Measurements from ENCODE around the gene DCTPP1. TPM values are rescaled to one million over a fixed set of nuclear protein-coding genes. Genes with fewer than 3 reads are reported as not detected.
A peak's percentile ranks its signal among the peaks of the same experiment; 100 is the strongest.

DCTPP1 gene
- total RNA-seq, 1 experiment from 2014 or later = 120 TPM

DNA sequence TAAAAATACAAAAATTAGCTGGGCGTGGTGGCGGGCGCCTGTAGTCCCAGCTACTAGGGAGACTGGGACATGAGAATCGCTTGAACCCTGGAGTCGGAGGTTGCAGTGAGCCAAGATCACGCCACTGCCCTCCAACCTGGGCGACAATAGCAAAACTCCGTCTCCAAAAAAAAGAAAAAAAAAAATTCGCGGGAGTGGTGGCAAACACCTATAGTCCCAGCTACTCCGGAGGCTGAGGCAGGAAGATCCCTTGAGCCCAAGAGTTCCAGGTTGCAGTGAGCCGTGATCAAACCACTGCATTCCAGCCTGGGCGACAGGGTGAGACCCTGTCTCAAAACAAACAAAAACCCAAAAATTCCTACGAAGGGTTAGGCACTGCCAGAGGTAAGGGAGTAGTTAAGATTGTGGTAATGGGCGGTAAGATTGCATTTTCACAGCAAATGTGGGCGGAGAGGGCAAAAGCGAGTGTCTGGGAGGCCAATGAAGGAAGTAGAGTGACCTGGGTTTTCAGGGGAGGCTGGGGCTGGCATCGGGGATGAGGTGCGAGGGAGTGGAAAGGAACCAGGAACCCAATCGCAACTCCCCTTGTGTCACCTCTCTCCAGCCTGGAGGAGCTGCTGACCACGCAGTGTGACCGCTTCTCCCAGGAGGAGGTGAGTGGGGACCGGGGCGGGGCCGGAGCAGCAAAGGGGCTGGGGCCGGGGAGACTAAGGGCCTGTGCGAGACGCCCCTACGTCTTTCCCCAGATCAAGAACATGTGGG lies 52.6 kb downstream of the DCTPP1 start:
- TF ChIP-seq, protein P1, sequence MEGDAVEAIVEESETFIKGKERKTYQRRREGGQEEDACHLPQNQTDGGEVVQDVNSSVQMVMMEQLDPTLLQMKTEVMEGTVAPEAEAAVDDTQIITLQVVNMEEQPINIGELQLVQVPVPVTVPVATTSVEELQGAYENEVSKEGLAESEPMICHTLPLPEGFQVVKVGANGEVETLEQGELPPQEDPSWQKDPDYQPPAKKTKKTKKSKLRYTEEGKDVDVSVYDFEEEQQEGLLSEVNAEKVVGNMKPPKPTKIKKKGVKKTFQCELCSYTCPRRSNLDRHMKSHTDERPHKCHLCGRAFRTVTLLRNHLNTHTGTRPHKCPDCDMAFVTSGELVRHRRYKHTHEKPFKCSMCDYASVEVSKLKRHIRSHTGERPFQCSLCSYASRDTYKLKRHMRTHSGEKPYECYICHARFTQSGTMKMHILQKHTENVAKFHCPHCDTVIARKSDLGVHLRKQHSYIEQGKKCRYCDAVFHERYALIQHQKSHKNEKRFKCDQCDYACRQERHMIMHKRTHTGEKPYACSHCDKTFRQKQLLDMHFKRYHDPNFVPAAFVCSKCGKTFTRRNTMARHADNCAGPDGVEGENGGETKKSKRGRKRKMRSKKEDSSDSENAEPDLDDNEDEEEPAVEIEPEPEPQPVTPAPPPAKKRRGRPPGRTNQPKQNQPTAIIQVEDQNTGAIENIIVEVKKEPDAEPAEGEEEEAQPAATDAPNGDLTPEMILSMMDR (IDR thresholded peaks at IDR 0.05; ENCODE audit: unreplicated experiment) = no peak
- BruUV-seq (replicated peaks) = no TSS peak
- Mint-ChIP-seq H3K4me3 (ENCODE audit: low read depth, unreplicated experiment) (peak overlapping the region; percentile 99), H3K36me3 (ENCODE audit: insufficient read depth, unreplicated experiment) (peaks cover 40% of the 10 kb centered on the region), H3K27me3 (ENCODE audit: unreplicated experiment) (no peaks in the 10 kb centered on the region), H3K27ac (ENCODE audit: unreplicated experiment) (peak overlapping the region; percentile 87), H3K9me3 (ENCODE audit: low read depth, unreplicated experiment) (no peaks in the 10 kb centered on the region), H3K4me1 (ENCODE audit: low read depth, unreplicated experiment) (peaks cover 26% of the 10 kb centered on the region)
- CTCF ChIA-PET = interaction anchor here (1.1 to 1.2 kb wide), 2 partner anchors 30 to 32 kb away, joined by 3 to 7 read pairs; partner anchors contain the start of gene ZNF771
- DNase-seq = no peak
- intact Hi-C loops (cut with micrococcal nuclease; ENCODE audit: unreplicated experiment) = no loop called here

DNA sequence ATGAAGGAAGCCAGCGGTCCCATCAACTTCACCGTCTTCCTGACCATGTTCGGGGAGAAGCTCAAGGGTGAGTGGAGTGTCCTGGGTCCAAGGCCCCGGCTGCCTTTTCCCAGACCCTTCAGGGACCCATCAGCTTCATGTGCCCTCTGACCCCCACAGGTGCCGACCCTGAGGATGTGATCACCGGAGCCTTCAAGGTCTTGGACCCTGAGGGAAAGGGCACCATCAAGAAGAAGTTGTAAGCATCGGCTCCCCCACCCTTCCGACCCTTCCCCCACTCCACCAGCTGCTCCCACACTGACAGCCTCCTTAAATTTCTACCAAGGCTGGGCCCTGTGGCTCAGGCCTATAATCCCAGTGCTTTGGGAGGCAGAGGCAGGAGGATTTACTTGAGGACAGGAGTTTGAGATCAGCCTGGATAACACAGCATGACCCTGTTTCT lies 53.3 kb downstream of the DCTPP1 start:
- Mint-ChIP-seq H3K27me3 (ENCODE audit: unreplicated experiment) (no peaks in the 10 kb centered on the region), H3K4me3 (ENCODE audit: low read depth, unreplicated experiment) (peak overlapping the region; percentile 99), H3K36me3 (ENCODE audit: insufficient read depth, unreplicated experiment) (peaks cover 46% of the 10 kb centered on the region), H3K9me3 (ENCODE audit: low read depth, unreplicated experiment) (no peaks in the 10 kb centered on the region), H3K27ac (ENCODE audit: unreplicated experiment) (no peak overlapping the region), H3K4me1 (ENCODE audit: low read depth, unreplicated experiment) (peaks cover 33% of the 10 kb centered on the region)
- BruUV-seq (replicated peaks) = no TSS peak
- intact Hi-C loops (cut with micrococcal nuclease; ENCODE audit: unreplicated experiment) = no loop called here
- CTCF ChIA-PET = no interaction called here
- TF ChIP-seq, protein P1 (IDR thresholded peaks at IDR 0.05; ENCODE audit: unreplicated experiment) = no peak
- DNase-seq = no peak

DNA sequence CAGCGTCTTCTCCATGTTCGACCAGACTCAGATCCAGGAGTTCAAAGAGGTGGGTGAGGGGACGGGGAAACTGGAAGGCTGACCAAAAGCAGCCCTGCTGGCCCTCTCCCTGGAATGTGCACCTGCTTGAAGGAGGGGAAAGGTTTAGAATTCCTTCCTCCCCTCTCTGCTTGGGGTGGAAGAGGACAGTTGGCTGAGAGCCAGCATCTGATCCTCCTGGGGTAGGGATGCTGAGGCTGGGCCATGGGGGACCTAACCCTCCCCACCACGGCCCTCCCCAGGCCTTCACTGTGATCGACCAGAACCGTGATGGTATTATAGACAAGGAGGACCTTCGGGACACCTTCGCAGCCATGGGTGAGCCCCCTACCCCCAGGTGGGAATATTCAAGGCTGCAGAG lies 54.0 kb downstream of the DCTPP1 start:
- H3K4me3 Mint-ChIP-seq (ENCODE audit: low read depth, unreplicated experiment) = no peak overlapping the region

DNA sequence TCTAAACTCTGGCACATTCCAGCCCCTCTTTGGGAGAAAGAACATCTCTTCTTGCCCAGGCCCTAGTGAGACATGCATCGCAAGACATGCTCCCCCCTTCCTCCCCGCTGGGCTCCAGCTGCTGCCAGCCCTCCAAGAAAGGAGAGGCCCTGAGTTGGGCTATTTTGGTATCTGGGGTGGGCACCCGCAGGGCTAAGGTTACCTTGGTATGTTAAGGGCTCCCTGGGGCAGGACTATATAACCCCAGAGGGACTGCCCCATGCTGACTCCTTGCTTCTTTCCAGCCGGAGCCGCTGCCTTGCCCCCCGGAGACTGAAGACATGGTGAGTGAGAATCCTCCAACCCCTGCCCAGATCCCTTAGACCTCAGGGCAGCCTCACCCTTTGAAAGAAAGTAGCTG lies 55.3 kb downstream of the DCTPP1 start, which contains the start of gene MYL11:
Gene MYL11, plus strand, starts transcription at position 265 of the 400 bp plus-strand sequence. Its CDS starts 56 bp downstream, at position 321.
- Mint-ChIP-seq H3K27me3 (ENCODE audit: unreplicated experiment) (peaks cover 14% of the 10 kb centered on the region), H3K27ac (ENCODE audit: unreplicated experiment) (no peak within 1 kb of the TSS), H3K4me3 (ENCODE audit: low read depth, unreplicated experiment) (no peak within 1 kb of the TSS), H3K36me3 (ENCODE audit: insufficient read depth, unreplicated experiment) (peaks cover 48% of the 10 kb centered on the region), H3K4me1 (ENCODE audit: low read depth, unreplicated experiment) (peaks cover 38% of the 10 kb centered on the region), H3K9me3 (ENCODE audit: low read depth, unreplicated experiment) (no peaks in the 10 kb centered on the region)
- TF ChIP-seq, protein P1 (IDR thresholded peaks at IDR 0.05; ENCODE audit: unreplicated experiment) = no peak
- no TSS peak for BruUV-seq (replicated peaks)
- CTCF ChIA-PET = no interaction called here
- intact Hi-C loops (cut with micrococcal nuclease; ENCODE audit: unreplicated experiment) = no loop called here
- DNase-seq = no peak

More for the DNA sequence above, 54.0 kb downstream of the DCTPP1 start:
- intact Hi-C loops (cut with micrococcal nuclease; ENCODE audit: unreplicated experiment) = no loop called here
- H3K4me1 Mint-ChIP-seq (ENCODE audit: low read depth, unreplicated experiment) = peaks cover 39% of the 10 kb centered on the region
- H3K27ac Mint-ChIP-seq (ENCODE audit: unreplicated experiment) = no peak overlapping the region
- H3K36me3 Mint-ChIP-seq (ENCODE audit: insufficient read depth, unreplicated experiment) = peaks cover 50% of the 10 kb centered on the region
- peaks cover 4% of the 10 kb centered on the region for H3K27me3 Mint-ChIP-seq (ENCODE audit: unreplicated experiment)
- CTCF ChIA-PET = no interaction called here
- no TSS peak for BruUV-seq (replicated peaks)
- no peaks in the 10 kb centered on the region for H3K9me3 Mint-ChIP-seq (ENCODE audit: low read depth, unreplicated experiment)
- TF ChIP-seq, protein P1 (IDR thresholded peaks at IDR 0.05; ENCODE audit: unreplicated experiment) = no peak
- DNase-seq = no peak

Other genes starting within 250 kb of the DCTPP1 start
- 11.1 and 12.9 TPM in 2 replicates for gene CORO1A, start 246.4 kb downstream of the DCTPP1 start, total RNA-seq (2022)
- 166 and 171 TPM in 2 replicates for gene BOLA2B, start 236.4 kb downstream of the DCTPP1 start, total RNA-seq (2022)
- 45.0 and 71.1 TPM in 2 replicates for gene SLX1A, start 236.2 kb downstream of the DCTPP1 start, total RNA-seq (2022)
- gene SULT1A3, start 230.8 kb downstream of the DCTPP1 start, total RNA-seq (2022) = 39.5 and 46.4 TPM in 2 replicates
- 18.5 and 20.5 TPM in 2 replicates for gene NPIPB13, start 181.6 kb downstream of the DCTPP1 start, total RNA-seq (2022)
- gene CD2BP2, start 74.7 kb downstream of the DCTPP1 start, total RNA-seq (2022) = 65.8 and 82.6 TPM in 2 replicates
- gene TBC1D10B, start 59.5 kb downstream of the DCTPP1 start, total RNA-seq (2022) = 66.4 and 69.5 TPM in 2 replicates
- not detected in 2 replicates for gene MYL11, start 55.2 kb downstream of the DCTPP1 start, total RNA-seq (2022)
- gene SEPTIN1, start 47.5 kb downstream of the DCTPP1 start, total RNA-seq (2022) = 1.5 and 1.9 TPM in 2 replicates
- gene ZNF48, start 34.6 kb downstream of the DCTPP1 start, total RNA-seq (2022) = 21.2 and 24.8 TPM in 2 replicates
- 11.3 and 12.2 TPM in 2 replicates for gene ZNF771, start 22.4 kb downstream of the DCTPP1 start, total RNA-seq (2022)
- gene SEPHS2, start 15.8 kb upstream of the DCTPP1 start, total RNA-seq (2022) = 85.0 and 109 TPM in 2 replicates
- gene ITGAL, start 42.7 kb upstream of the DCTPP1 start, total RNA-seq (2022) = not detected in 2 replicates
- 40.8 and 42.6 TPM in 2 replicates for gene ZNF768, start 96.5 kb upstream of the DCTPP1 start, total RNA-seq (2022)
- 12.3 and 15.4 TPM in 2 replicates for gene ZNF747, start 104.8 kb upstream of the DCTPP1 start, total RNA-seq (2022)
- gene ZNF764, start 128.3 kb upstream of the DCTPP1 start, total RNA-seq (2022) = 16.5 and 16.7 TPM in 2 replicates
- gene ZNF688, start 141.7 kb upstream of the DCTPP1 start, total RNA-seq (2022) = 11.8 and 13.5 TPM in 2 replicates
- 22.2 and 22.9 TPM in 2 replicates for gene ZNF785, start 155.7 kb upstream of the DCTPP1 start, total RNA-seq (2022)
- gene ZNF689, start 180.4 kb upstream of the DCTPP1 start, total RNA-seq (2022) = 10.4 and 14.1 TPM in 2 replicates
- 47.4 and 59.4 TPM in 2 replicates for gene PRR14, start 220.9 kb upstream of the DCTPP1 start, total RNA-seq (2022)
- 113 and 114 TPM in 2 replicates for gene FBRS, start 228.4 kb upstream of the DCTPP1 start, total RNA-seq (2022)

Measured in Calu3 (cell line).